GM21528 (cell line): ENCODE data around the gene EGFR.

Source experiments
- ATAC-seq: cut with Tn5 transposase; IDR thresholded peaks from one replicate; pipeline ENCODE4 v1.9.1; 2021; ENCODE audit warnings: mild to moderate bottlenecking, moderate library complexity; ENCODE audit not compliant: unreplicated experiment, low FRiP score

EGFR gene

GRCh38 chr7:55095672-55096071 is 76.9 kb downstream of the EGFR start:
- no peak for ATAC-seq

- ATAC-seq = no peak
These were observed 77.5 kb downstream of the EGFR start for GRCh38 chr7:55096323-55096722.

- no peak for ATAC-seq
These were observed 78.3 kb downstream of the EGFR start for GRCh38 chr7:55097100-55097499.

GRCh38 chr7:55099066-55099820 is 80.4 kb downstream of the EGFR start:
- ATAC-seq = no peak

GRCh38 chr7:55099821-55100543 is 81.2 kb downstream of the EGFR start:
- ATAC-seq = no peak

GRCh38 chr7:55100544-55101327 is 81.9 kb downstream of the EGFR start:
- ATAC-seq = no peak

GRCh38 chr7:55101359-55101758 is 82.5 kb downstream of the EGFR start:
- ATAC-seq = no peak

- no peak for ATAC-seq
These were observed 85.3 kb downstream of the EGFR start for GRCh38 chr7:55104123-55104522.

GRCh38 chr7:55104712-55105433 is 86.1 kb downstream of the EGFR start:
- ATAC-seq = no peak

GRCh38 chr7:55105952-55106351 is 87.1 kb downstream of the EGFR start:
- ATAC-seq = no peak

- ATAC-seq = no peak
These were observed 89.1 kb downstream of the EGFR start for GRCh38 chr7:55107946-55108345.

GRCh38 chr7:55108401-55108800 is 89.6 kb downstream of the EGFR start:
- ATAC-seq = no peak

GRCh38 chr7:55108818-55109217 is 90.0 kb downstream of the EGFR start:
- ATAC-seq = no peak

- ATAC-seq = no peak
These were observed 90.8 kb downstream of the EGFR start for GRCh38 chr7:55109404-55110167.

GRCh38 chr7:55110282-55110992 is 91.6 kb downstream of the EGFR start:
- no peak for ATAC-seq

- ATAC-seq = no peak
These were observed 92.2 kb downstream of the EGFR start for GRCh38 chr7:55110993-55111361.

GRCh38 chr7:55112056-55112455 is 93.2 kb downstream of the EGFR start:
- ATAC-seq = no peak

GRCh38 chr7:55113760-55114540 is 95.1 kb downstream of the EGFR start:
- ATAC-seq = no peak

- no peak for ATAC-seq
These were observed 98.5 kb downstream of the EGFR start for GRCh38 chr7:55117286-55117685.
